HL-60 (cell line): Measurements from ENCODE around the gene BCL2L1.
"Not testable (repeated sequence)": the region's sequence is repeated elsewhere in the genome, so short reads cannot be mapped to it uniquely, and the experiment has no call there.

ENCODE experiments used
- DNase-seq, 2 experiments: peaks; one replicate each; pipeline ENCODE4 v3.0.0-alpha.2; 2010 to 2020; ENCODE audit warnings: low read depth in 1 of 2, low spot score in 1 of 2
- H3K27ac ChIP-seq: fragments of 250-450 bp; sonication (Bioruptor Pico); replicated peaks from 2 replicates; pipeline ENCODE4 v1.5.1; 2020; ENCODE audit warnings: mild to moderate bottlenecking, moderate library complexity
- H3K27me3 ChIP-seq: fragments of 250-450 bp; sonication (Bioruptor Pico); 2 replicates; pipeline ENCODE4 v1.5.1; 2021; ENCODE audit warnings: mild to moderate bottlenecking, moderate library complexity; ENCODE audit not compliant: insufficient read depth, poor library complexity, severe bottlenecking
- H3K4me3 ChIP-seq: replicated peaks from 2 replicates; pipeline ENCODE4 v1.5.1; 2011; ENCODE audit warnings: mild to moderate bottlenecking, control low read depth, low read length; ENCODE audit not compliant: insufficient read depth
- GABPA ChIP-seq: IDR thresholded peaks from 2 replicates; pipeline ENCODE4 v1.6.1; 2012; ENCODE audit warnings: low read depth
- POLR2AphosphoS5 ChIP-seq: IDR thresholded peaks from 2 replicates; pipeline ENCODE4 v1.6.1; 2012; ENCODE audit warnings: low read depth
- SPI1 ChIP-seq: IDR thresholded peaks from 2 replicates; pipeline ENCODE4 v1.6.1; 2012; ENCODE audit warnings: low read depth, mild to moderate bottlenecking, borderline replicate concordance
- TF ChIP-seq, protein P1 (sequence below): IDR thresholded peaks from one replicate; pipeline ENCODE4 v1.5.1; 2011; ENCODE audit warnings: low read length, control low read depth, inconsistent platforms; ENCODE audit not compliant: insufficient read depth
- TF ChIP-seq, protein P2 (sequence below): IDR thresholded peaks from 2 replicates; pipeline ENCODE4 v1.6.1; 2012; ENCODE audit warnings: low read depth; ENCODE audit not compliant: insufficient replicate concordance

BCL2L1 gene

DNA sequence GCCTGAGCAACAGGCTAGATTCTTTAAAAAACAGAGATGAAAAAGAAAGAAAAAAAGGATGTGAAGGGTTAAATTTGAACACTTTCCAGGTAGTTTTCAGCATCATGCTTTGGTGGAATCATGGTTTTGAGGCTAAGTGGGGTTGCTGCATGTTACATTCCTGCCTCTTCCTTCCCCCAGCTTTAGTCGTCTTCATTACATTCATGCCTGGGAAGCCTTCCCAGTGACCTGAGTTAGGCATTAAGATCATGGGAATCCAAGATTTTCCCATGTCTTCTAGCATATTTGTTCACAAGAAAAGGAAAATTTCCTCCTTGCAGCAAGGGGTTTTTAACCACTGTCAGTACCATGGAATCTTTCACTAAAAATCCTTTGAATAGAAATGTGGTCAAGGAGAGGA is 28.5 kb upstream of the BCL2L1 start:
- TF ChIP-seq SPI1 (no peak), GABPA (no peak), POLR2AphosphoS5 (no peak)
- TF ChIP-seq, protein P1, sequence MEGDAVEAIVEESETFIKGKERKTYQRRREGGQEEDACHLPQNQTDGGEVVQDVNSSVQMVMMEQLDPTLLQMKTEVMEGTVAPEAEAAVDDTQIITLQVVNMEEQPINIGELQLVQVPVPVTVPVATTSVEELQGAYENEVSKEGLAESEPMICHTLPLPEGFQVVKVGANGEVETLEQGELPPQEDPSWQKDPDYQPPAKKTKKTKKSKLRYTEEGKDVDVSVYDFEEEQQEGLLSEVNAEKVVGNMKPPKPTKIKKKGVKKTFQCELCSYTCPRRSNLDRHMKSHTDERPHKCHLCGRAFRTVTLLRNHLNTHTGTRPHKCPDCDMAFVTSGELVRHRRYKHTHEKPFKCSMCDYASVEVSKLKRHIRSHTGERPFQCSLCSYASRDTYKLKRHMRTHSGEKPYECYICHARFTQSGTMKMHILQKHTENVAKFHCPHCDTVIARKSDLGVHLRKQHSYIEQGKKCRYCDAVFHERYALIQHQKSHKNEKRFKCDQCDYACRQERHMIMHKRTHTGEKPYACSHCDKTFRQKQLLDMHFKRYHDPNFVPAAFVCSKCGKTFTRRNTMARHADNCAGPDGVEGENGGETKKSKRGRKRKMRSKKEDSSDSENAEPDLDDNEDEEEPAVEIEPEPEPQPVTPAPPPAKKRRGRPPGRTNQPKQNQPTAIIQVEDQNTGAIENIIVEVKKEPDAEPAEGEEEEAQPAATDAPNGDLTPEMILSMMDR, result no peak
- TF ChIP-seq, protein P2, sequence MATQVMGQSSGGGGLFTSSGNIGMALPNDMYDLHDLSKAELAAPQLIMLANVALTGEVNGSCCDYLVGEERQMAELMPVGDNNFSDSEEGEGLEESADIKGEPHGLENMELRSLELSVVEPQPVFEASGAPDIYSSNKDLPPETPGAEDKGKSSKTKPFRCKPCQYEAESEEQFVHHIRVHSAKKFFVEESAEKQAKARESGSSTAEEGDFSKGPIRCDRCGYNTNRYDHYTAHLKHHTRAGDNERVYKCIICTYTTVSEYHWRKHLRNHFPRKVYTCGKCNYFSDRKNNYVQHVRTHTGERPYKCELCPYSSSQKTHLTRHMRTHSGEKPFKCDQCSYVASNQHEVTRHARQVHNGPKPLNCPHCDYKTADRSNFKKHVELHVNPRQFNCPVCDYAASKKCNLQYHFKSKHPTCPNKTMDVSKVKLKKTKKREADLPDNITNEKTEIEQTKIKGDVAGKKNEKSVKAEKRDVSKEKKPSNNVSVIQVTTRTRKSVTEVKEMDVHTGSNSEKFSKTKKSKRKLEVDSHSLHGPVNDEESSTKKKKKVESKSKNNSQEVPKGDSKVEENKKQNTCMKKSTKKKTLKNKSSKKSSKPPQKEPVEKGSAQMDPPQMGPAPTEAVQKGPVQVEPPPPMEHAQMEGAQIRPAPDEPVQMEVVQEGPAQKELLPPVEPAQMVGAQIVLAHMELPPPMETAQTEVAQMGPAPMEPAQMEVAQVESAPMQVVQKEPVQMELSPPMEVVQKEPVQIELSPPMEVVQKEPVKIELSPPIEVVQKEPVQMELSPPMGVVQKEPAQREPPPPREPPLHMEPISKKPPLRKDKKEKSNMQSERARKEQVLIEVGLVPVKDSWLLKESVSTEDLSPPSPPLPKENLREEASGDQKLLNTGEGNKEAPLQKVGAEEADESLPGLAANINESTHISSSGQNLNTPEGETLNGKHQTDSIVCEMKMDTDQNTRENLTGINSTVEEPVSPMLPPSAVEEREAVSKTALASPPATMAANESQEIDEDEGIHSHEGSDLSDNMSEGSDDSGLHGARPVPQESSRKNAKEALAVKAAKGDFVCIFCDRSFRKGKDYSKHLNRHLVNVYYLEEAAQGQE, result no peak
- H3K27me3 ChIP-seq, result no peaks in the 10 kb centered on the region
- H3K4me3 ChIP-seq, result no peak overlapping the region
- H3K27ac ChIP-seq, result no peak overlapping the region
- DNase-seq, result no peak

DNA sequence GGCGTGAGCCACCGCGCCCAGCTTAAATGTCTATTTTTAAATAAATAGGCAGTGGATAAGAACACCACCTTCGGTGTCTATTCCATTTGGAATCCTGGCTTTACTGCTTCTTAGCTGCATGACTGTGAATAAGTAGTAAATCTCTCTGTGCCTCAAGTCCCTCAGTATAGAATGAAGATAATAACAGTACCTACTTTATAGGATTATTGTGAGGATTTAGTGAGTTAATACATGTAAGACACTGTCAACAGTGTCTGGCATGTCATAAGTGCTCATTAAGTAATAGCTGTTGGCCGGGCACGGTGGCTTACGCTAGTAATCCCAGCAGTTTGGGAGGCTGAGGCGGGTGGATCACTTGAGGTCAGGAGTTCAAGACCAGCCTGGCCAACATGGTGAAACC is 26.6 kb upstream of the BCL2L1 start:
- Histone ChIP-seq H3K4me3 (no peak overlapping the region), H3K27me3 (no peaks in the 10 kb centered on the region), H3K27ac (no peak overlapping the region)
- DNase-seq, result no peak
- TF ChIP-seq GABPA, result no peak
- TF ChIP-seq SPI1, result no peak
- TF ChIP-seq POLR2AphosphoS5, result no peak
- TF ChIP-seq, protein P2, result no peak
- TF ChIP-seq, protein P1, result no peak

DNA sequence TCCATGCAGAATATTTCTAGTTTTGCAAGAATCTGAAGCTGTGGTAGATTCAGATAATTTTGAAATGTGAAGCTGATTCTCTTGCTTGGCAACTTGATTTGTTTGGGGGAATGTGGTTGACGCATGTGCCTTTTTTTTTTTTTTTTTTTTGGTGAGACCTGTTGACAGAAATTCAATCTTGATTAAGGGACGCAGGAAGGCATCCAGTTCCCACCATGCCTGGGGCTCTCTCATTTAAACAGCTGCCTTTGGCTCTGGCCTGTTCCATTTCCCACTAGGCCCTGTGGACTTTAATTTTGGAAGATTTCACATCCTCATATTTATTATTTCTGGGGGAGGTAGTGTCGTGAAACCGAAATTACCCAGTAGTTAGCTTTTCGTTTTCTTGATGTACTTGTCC is 25.0 kb upstream of the BCL2L1 start:
- no peak overlapping the region for H3K27ac ChIP-seq
- no peaks in the 10 kb centered on the region for H3K27me3 ChIP-seq
- no peak for DNase-seq
- TF ChIP-seq, protein P2, result no peak
- TF ChIP-seq POLR2AphosphoS5 (no peak), GABPA (no peak), SPI1 (no peak)
- TF ChIP-seq, protein P1, result no peak
- no peak overlapping the region for H3K4me3 ChIP-seq

DNA sequence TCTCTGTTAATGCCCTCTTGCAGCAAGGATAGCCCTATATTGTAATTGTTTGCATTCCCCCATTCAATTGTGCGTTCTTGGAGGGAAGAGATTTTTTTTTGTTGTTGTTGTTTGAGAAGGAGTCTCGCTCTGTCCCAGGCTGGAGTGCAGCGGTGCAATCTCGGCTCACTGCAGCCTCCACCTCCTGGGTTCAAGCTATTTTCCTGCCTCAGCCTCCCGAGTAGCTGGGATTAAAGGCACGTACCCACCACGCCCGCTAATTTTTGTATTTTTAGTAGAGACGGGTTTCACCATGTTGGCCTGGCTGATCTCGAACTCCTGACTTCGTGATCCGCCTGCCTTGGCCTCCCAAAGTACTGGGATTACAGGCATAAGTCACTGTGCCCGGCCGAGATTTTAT is 24.4 kb upstream of the BCL2L1 start:
- not testable (repeated sequence) for H3K27ac ChIP-seq, H3K4me3 ChIP-seq, DNase-seq, H3K27me3 ChIP-seq
